ENCODE measurements around the gene P4HA2.
A peak's percentile ranks its signal among the peaks of the same experiment; 100 is the strongest.

The P4HA2 gene

GRCh38 chr5:132204371-132205135, 23.1 kb downstream of the P4HA2 start:
- no peak for ATAC-seq (replicated peaks)
- Mint-ChIP-seq H3K9me3 (no peaks in the 10 kb centered on the region), H3K27ac (no peak overlapping the region)

GRCh38 chr5:132203916-132204315, 23.7 kb downstream of the P4HA2 start:
- ATAC-seq (replicated peaks) (no peak), DNase-seq (no peak)
- Mint-ChIP-seq H3K9me3 (no peaks in the 10 kb centered on the region), H3K4me3 (no peak overlapping the region), H3K27ac (no peak overlapping the region), H3K4me1 (ENCODE audit: low read depth in 2 of 2) (peaks cover 0 to 3% of the 10 kb centered on the region in 2 donors), H3K36me3 (ENCODE audit: insufficient read depth) (no peaks in the 10 kb centered on the region), H3K27me3 (no peaks in the 10 kb centered on the region)

More at GRCh38 chr5:132204371-132205135, 23.1 kb downstream of the P4HA2 start:
- Mint-ChIP-seq H3K4me3 (no peak overlapping the region), H3K36me3 (ENCODE audit: insufficient read depth) (no peaks in the 10 kb centered on the region), H3K27me3 (no peaks in the 10 kb centered on the region), H3K4me1 (ENCODE audit: low read depth in 2 of 2) (peaks cover 0 to 3% of the 10 kb centered on the region in 2 donors)
- no peak for DNase-seq

GRCh38 chr5:132203464-132203818, 24.2 kb downstream of the P4HA2 start:
- no peaks in the 10 kb centered on the region for H3K9me3 Mint-ChIP-seq
- ATAC-seq (replicated peaks) (no peak), DNase-seq (no peak)
- no peak overlapping the region for H3K4me3 Mint-ChIP-seq
- peaks cover 0 to 3% of the 10 kb centered on the region in 2 donors for H3K4me1 Mint-ChIP-seq (ENCODE audit: low read depth in 2 of 2)
- H3K27ac Mint-ChIP-seq, result no peak overlapping the region
- no peaks in the 10 kb centered on the region for H3K27me3 Mint-ChIP-seq
- no peaks in the 10 kb centered on the region for H3K36me3 Mint-ChIP-seq (ENCODE audit: insufficient read depth)

GRCh38 chr5:132202711-132203463, 24.8 kb downstream of the P4HA2 start:
- H3K9me3 Mint-ChIP-seq, result no peaks in the 10 kb centered on the region
- H3K36me3 Mint-ChIP-seq (ENCODE audit: insufficient read depth), result no peaks in the 10 kb centered on the region
- H3K4me3 Mint-ChIP-seq, result no peak overlapping the region
- H3K4me1 Mint-ChIP-seq (ENCODE audit: low read depth in 2 of 2), result peaks cover 0 to under 1% of the 10 kb centered on the region in 2 donors
- no peak for ATAC-seq (replicated peaks)
- no peaks in the 10 kb centered on the region for H3K27me3 Mint-ChIP-seq
- H3K27ac Mint-ChIP-seq, result no peak overlapping the region
- DNase-seq, result no peak

GRCh38 chr5:132199116-132199680, 28.5 kb downstream of the P4HA2 start:
- Mint-ChIP-seq H3K27me3 (no peaks in the 10 kb centered on the region), H3K36me3 (ENCODE audit: insufficient read depth) (no peaks in the 10 kb centered on the region), H3K27ac (no peak overlapping the region), H3K4me3 (no peak overlapping the region), H3K4me1 (ENCODE audit: low read depth in 2 of 2) (no peaks in the 10 kb centered on the region), H3K9me3 (no peaks in the 10 kb centered on the region)
- ATAC-seq (replicated peaks), result no peak
- no peak for DNase-seq

- Mint-ChIP-seq H3K27ac (no peak overlapping the region), H3K27me3 (no peaks in the 10 kb centered on the region), H3K4me1 (ENCODE audit: low read depth in 2 of 2) (no peaks in the 10 kb centered on the region), H3K9me3 (no peaks in the 10 kb centered on the region), H3K4me3 (no peak overlapping the region), H3K36me3 (ENCODE audit: insufficient read depth) (no peaks in the 10 kb centered on the region)
- ATAC-seq (replicated peaks) (no peak), DNase-seq (no peak)
These were observed 29.1 kb downstream of the P4HA2 start for GRCh38 chr5:132198571-132198970.

- no peak for ATAC-seq (replicated peaks)
- Mint-ChIP-seq H3K9me3 (no peaks in the 10 kb centered on the region), H3K27me3 (no peaks in the 10 kb centered on the region)
These were observed 31.9 kb downstream of the P4HA2 start for GRCh38 chr5:132195727-132196126.

GRCh38 chr5:132193165-132193694, 34.4 kb downstream of the P4HA2 start:
- no peak for ATAC-seq (replicated peaks)
- Mint-ChIP-seq H3K4me1 (ENCODE audit: low read depth in 2 of 2) (no peaks in the 10 kb centered on the region), H3K36me3 (ENCODE audit: insufficient read depth) (no peaks in the 10 kb centered on the region), H3K9me3 (no peaks in the 10 kb centered on the region), H3K27ac (no peak overlapping the region), H3K27me3 (peaks cover 9% of the 10 kb centered on the region in 2 donors), H3K4me3 (no peak overlapping the region)
- no peak for DNase-seq

More at GRCh38 chr5:132195727-132196126, 31.9 kb downstream of the P4HA2 start:
- H3K27ac Mint-ChIP-seq, result no peak overlapping the region
- DNase-seq, result no peak
- H3K36me3 Mint-ChIP-seq (ENCODE audit: insufficient read depth), result no peaks in the 10 kb centered on the region
- H3K4me1 Mint-ChIP-seq (ENCODE audit: low read depth in 2 of 2), result no peaks in the 10 kb centered on the region
- H3K4me3 Mint-ChIP-seq, result no peak overlapping the region

- peaks cover 9 to 23% of the 10 kb centered on the region in 2 donors for H3K27me3 Mint-ChIP-seq
- DNase-seq (no peak), ATAC-seq (replicated peaks) (peak; percentile 100)
- no peaks in the 10 kb centered on the region for H3K36me3 Mint-ChIP-seq (ENCODE audit: insufficient read depth)
- H3K4me1 Mint-ChIP-seq (ENCODE audit: low read depth in 2 of 2), result no peaks in the 10 kb centered on the region
- no peaks in the 10 kb centered on the region for H3K9me3 Mint-ChIP-seq
- no peak overlapping the region for H3K4me3 Mint-ChIP-seq
- no peak overlapping the region for H3K27ac Mint-ChIP-seq
These were observed 37.4 kb downstream of the P4HA2 start for GRCh38 chr5:132190161-132190817.

- H3K36me3 Mint-ChIP-seq (ENCODE audit: insufficient read depth), result no peaks in the 10 kb centered on the region
These were observed 43.1 kb downstream of the P4HA2 start for GRCh38 chr5:132184588-132184987.

GRCh38 chr5:132183723-132184122, 43.9 kb downstream of the P4HA2 start:
- Mint-ChIP-seq H3K9me3 (no peaks in the 10 kb centered on the region), H3K27ac (no peak overlapping the region), H3K4me1 (ENCODE audit: low read depth in 2 of 2) (peaks cover 7 to 9% of the 10 kb centered on the region in 2 donors), H3K4me3 (no peak overlapping the region), H3K36me3 (ENCODE audit: insufficient read depth) (no peaks in the 10 kb centered on the region), H3K27me3 (peaks cover 5 to 19% of the 10 kb centered on the region in 2 donors)
- ATAC-seq (replicated peaks) (no peak), DNase-seq (no peak)

More at GRCh38 chr5:132184588-132184987, 43.1 kb downstream of the P4HA2 start:
- Mint-ChIP-seq H3K27me3 (peaks cover 9 to 23% of the 10 kb centered on the region in 2 donors), H3K9me3 (no peaks in the 10 kb centered on the region), H3K4me3 (no peak overlapping the region), H3K27ac (no peak overlapping the region), H3K4me1 (ENCODE audit: low read depth in 2 of 2) (peaks cover 6 to 7% of the 10 kb centered on the region in 2 donors)
- no peak for DNase-seq
- ATAC-seq (replicated peaks), result no peak

- Mint-ChIP-seq H3K27me3 (peaks cover 0 to 11% of the 10 kb centered on the region in 2 donors), H3K4me3 (no peak overlapping the region), H3K9me3 (no peaks in the 10 kb centered on the region), H3K27ac (no peak overlapping the region), H3K4me1 (ENCODE audit: low read depth in 2 of 2) (peaks cover 7 to 9% of the 10 kb centered on the region in 2 donors), H3K36me3 (ENCODE audit: insufficient read depth) (no peaks in the 10 kb centered on the region)
- DNase-seq, result no peak
- ATAC-seq (replicated peaks), result no peak
These were observed 45.2 kb downstream of the P4HA2 start for GRCh38 chr5:132182359-132183040.

Measured in effector memory CD8-positive, alpha-beta T cell (primary cell).